HL-60 (cell line): ENCODE results near the gene ACHE.

Source experiments
- POLR2AphosphoS5 ChIP-seq: IDR thresholded peaks from 2 replicates; pipeline ENCODE4 v1.6.1; 2012; ENCODE audit warnings: low read depth
- TF ChIP-seq, protein P1 (sequence below): IDR thresholded peaks from one replicate; pipeline ENCODE4 v1.5.1; 2011; ENCODE audit warnings: low read length, control low read depth, inconsistent platforms; ENCODE audit not compliant: insufficient read depth

GRCh38 chr7:100865938-100866728, 29.6 kb downstream of the ACHE start:
- TF ChIP-seq, protein P1, sequence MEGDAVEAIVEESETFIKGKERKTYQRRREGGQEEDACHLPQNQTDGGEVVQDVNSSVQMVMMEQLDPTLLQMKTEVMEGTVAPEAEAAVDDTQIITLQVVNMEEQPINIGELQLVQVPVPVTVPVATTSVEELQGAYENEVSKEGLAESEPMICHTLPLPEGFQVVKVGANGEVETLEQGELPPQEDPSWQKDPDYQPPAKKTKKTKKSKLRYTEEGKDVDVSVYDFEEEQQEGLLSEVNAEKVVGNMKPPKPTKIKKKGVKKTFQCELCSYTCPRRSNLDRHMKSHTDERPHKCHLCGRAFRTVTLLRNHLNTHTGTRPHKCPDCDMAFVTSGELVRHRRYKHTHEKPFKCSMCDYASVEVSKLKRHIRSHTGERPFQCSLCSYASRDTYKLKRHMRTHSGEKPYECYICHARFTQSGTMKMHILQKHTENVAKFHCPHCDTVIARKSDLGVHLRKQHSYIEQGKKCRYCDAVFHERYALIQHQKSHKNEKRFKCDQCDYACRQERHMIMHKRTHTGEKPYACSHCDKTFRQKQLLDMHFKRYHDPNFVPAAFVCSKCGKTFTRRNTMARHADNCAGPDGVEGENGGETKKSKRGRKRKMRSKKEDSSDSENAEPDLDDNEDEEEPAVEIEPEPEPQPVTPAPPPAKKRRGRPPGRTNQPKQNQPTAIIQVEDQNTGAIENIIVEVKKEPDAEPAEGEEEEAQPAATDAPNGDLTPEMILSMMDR, result no peak
- TF ChIP-seq POLR2AphosphoS5, result peak; percentile 22; the same call in 1 of the 2 replicates
